Esophagus muscularis mucosa (tissue), 4 donors: ENCODE results near the gene ARL10.

Experiments used
- EP300 ChIP-seq: sonication (generic); formaldehyde crosslinking; IDR thresholded peaks from one replicate; pipeline ENCODE4 v1.6.1; 2017; ENCODE audit warnings: antibody characterized with exemption
- POLR2A ChIP-seq: fragments of 450-650 bp; IDR thresholded peaks from one replicate; pipeline ENCODE4 v1.6.1; 2017; ENCODE audit warnings: antibody characterized with exemption, moderate library complexity, mild to moderate bottlenecking, low read depth
- POLR2AphosphoS5 ChIP-seq, 2 donors: sonication (generic); formaldehyde crosslinking; IDR thresholded peaks; one replicate each; pipeline ENCODE4 v1.6.1; 2017; ENCODE audit warnings: antibody characterized with exemption in 2 of 2
- TF ChIP-seq, protein P1 (sequence below), 3 experiments: fragments of 200-600 bp in 2 of 3; fragments of 450-650 bp in 1 of 3; sonication (generic) in 2 of 3; IDR thresholded peaks; one replicate each; pipeline ENCODE4 v1.5.1; 2017 to 2019; ENCODE audit warnings: antibody characterized with exemption in 3 of 3, mild to moderate bottlenecking in 2 of 3, moderate library complexity in 1 of 3

- TF ChIP-seq POLR2A: no peak
- TF ChIP-seq, protein P1, sequence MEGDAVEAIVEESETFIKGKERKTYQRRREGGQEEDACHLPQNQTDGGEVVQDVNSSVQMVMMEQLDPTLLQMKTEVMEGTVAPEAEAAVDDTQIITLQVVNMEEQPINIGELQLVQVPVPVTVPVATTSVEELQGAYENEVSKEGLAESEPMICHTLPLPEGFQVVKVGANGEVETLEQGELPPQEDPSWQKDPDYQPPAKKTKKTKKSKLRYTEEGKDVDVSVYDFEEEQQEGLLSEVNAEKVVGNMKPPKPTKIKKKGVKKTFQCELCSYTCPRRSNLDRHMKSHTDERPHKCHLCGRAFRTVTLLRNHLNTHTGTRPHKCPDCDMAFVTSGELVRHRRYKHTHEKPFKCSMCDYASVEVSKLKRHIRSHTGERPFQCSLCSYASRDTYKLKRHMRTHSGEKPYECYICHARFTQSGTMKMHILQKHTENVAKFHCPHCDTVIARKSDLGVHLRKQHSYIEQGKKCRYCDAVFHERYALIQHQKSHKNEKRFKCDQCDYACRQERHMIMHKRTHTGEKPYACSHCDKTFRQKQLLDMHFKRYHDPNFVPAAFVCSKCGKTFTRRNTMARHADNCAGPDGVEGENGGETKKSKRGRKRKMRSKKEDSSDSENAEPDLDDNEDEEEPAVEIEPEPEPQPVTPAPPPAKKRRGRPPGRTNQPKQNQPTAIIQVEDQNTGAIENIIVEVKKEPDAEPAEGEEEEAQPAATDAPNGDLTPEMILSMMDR (IDR thresholded peaks at IDR 0.05): no peak
- no peak for TF ChIP-seq POLR2AphosphoS5 (IDR thresholded peaks at IDR 0.05)
- no peak for TF ChIP-seq EP300
Measured at GRCh38 chr5:176369934-176370711, 4.8 kb downstream of the ARL10 start.
